Suprapubic skin (tissue), 4 donors: Measurements from ENCODE around the gene PITPNM2. TPM values are rescaled to one million over a fixed set of nuclear protein-coding genes. Genes with fewer than 3 reads are reported as not detected.

Source experiments
- DNase-seq, 2 donors: peaks; one replicate each; pipeline ENCODE4 v3.0.0-alpha.2; 2019; ENCODE audit warnings: low spot score in 2 of 2
- H3K27ac ChIP-seq: fragments of 200-600 bp; sonication (generic); one replicate; pipeline ENCODE4 v1.5.1; 2019
- H3K27me3 ChIP-seq: fragments of 200-600 bp; sonication (generic); one replicate; pipeline ENCODE4 v1.5.1; 2019
- H3K36me3 ChIP-seq: fragments of 200-600 bp; sonication (generic); one replicate; pipeline ENCODE4 v1.5.1; 2019
- H3K4me1 ChIP-seq: fragments of 200-600 bp; sonication (generic); one replicate; pipeline ENCODE4 v1.5.1; 2019
- H3K4me3 ChIP-seq: fragments of 200-600 bp; sonication (generic); one replicate; pipeline ENCODE4 v1.5.1; 2019; ENCODE audit warnings: mild to moderate bottlenecking
- H3K9me3 ChIP-seq: fragments of 200-600 bp; sonication (generic); one replicate; pipeline ENCODE4 v1.5.1; 2019
- EP300 ChIP-seq: sonication (generic); formaldehyde crosslinking; IDR thresholded peaks from one replicate; pipeline ENCODE4 v1.6.1; 2017; ENCODE audit warnings: antibody characterized with exemption
- POLR2A ChIP-seq, 2 donors: fragments of 450-650 bp; IDR thresholded peaks; one replicate each; pipeline ENCODE4 v1.6.1; 2017; ENCODE audit warnings: antibody characterized with exemption in 2 of 2, mild to moderate bottlenecking in 2 of 2, moderate library complexity in 2 of 2
- POLR2AphosphoS5 ChIP-seq, 3 donors: sonication (generic); formaldehyde crosslinking; IDR thresholded peaks; one replicate each; pipeline ENCODE4 v1.6.1; 2017; ENCODE audit warnings: antibody characterized with exemption in 3 of 3
- WGBS: methylation state at CpG from one replicate; pipeline ENCODE4 v1.1.5; 2018; 5-methylcytosine and 5-hydroxymethylcytosine counted together
- total RNA-seq, 4 donors: library from RNA; depleted of rRNA; stranded (reverse); fragments of >200 nt; gene quantifications; one replicate each; pipeline ENCODE4 v1.1.0, GENCODE V29; 2016
- TF ChIP-seq, protein P1 (sequence below), 2 donors: fragments of 200-600 bp in 1 of 2; fragments of 450-650 bp in 1 of 2; sonication (generic) in 1 of 2; IDR thresholded peaks; one replicate each; pipeline ENCODE4 v1.5.1; 2016 to 2019; ENCODE audit warnings: antibody characterized with exemption in 2 of 2, mild to moderate bottlenecking in 1 of 2, moderate library complexity in 1 of 2

PITPNM2 gene
- total RNA-seq, 4 donors from 2014 or later, result 5.9 to 11.8 (median 6.9) TPM

- Histone ChIP-seq H3K36me3 (no peaks in the 10 kb centered on the region), H3K27me3 (no peaks in the 10 kb centered on the region), H3K27ac (no peak overlapping the region), H3K4me1 (peaks cover 27% of the 10 kb centered on the region), H3K4me3 (no peak overlapping the region), H3K9me3 (no peaks in the 10 kb centered on the region)
- WGBS, result 82% methylated on average over 5 of the region's 6 CpGs
- no peak for DNase-seq
- no peak for TF ChIP-seq EP300
- TF ChIP-seq POLR2A (IDR thresholded peaks at IDR 0.05), result no peak
- no peak for TF ChIP-seq POLR2AphosphoS5 (IDR thresholded peaks at IDR 0.05)
- TF ChIP-seq, protein P1, sequence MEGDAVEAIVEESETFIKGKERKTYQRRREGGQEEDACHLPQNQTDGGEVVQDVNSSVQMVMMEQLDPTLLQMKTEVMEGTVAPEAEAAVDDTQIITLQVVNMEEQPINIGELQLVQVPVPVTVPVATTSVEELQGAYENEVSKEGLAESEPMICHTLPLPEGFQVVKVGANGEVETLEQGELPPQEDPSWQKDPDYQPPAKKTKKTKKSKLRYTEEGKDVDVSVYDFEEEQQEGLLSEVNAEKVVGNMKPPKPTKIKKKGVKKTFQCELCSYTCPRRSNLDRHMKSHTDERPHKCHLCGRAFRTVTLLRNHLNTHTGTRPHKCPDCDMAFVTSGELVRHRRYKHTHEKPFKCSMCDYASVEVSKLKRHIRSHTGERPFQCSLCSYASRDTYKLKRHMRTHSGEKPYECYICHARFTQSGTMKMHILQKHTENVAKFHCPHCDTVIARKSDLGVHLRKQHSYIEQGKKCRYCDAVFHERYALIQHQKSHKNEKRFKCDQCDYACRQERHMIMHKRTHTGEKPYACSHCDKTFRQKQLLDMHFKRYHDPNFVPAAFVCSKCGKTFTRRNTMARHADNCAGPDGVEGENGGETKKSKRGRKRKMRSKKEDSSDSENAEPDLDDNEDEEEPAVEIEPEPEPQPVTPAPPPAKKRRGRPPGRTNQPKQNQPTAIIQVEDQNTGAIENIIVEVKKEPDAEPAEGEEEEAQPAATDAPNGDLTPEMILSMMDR (IDR thresholded peaks at IDR 0.05), result no peak
Observed at GRCh38 chr12:123134826-123135225, 16.1 kb downstream of the PITPNM2 start.

DNA sequence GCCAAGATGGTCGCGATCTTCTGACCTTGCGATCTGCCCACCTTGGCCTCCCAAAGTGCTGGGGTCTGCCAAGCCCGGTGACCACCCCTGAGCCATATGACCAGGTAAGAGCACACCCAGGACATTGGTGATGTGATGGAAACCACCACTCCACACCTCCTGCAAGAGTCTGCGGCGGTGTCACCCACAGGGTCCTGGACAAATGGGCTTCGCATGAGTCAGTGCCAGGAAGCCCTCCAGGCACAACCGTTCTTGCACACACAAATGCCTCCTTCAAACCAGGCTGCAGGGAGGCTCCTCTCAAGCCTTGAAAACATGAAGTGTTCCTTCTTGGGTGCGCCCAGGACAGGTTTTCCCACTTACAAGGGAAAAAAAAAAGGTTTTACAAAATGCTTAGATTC, 16.6 kb downstream of the PITPNM2 start:
- DNase-seq, result no peak
- Histone ChIP-seq H3K9me3 (no peaks in the 10 kb centered on the region), H3K27ac (no peak overlapping the region), H3K36me3 (no peaks in the 10 kb centered on the region), H3K4me1 (peaks cover 26% of the 10 kb centered on the region), H3K27me3 (no peaks in the 10 kb centered on the region), H3K4me3 (no peak overlapping the region)
- TF ChIP-seq, protein P1 (IDR thresholded peaks at IDR 0.05), result no peak
- no peak for TF ChIP-seq POLR2AphosphoS5 (IDR thresholded peaks at IDR 0.05)
- no peak for TF ChIP-seq POLR2A (IDR thresholded peaks at IDR 0.05)
- no peak for TF ChIP-seq EP300
- WGBS, result 63% methylated on average over 7 of the region's 9 CpGs

GRCh38 chr12:123133701-123134100, 17.2 kb downstream of the PITPNM2 start:
- WGBS, result 91% methylated on average over 9 of the region's 9 CpGs
- peaks cover 27% of the 10 kb centered on the region for H3K4me1 ChIP-seq
- DNase-seq, result no peak
- H3K4me3 ChIP-seq, result no peak overlapping the region
- TF ChIP-seq EP300, result no peak
- TF ChIP-seq POLR2A (IDR thresholded peaks at IDR 0.05), result no peak
- TF ChIP-seq, protein P1 (IDR thresholded peaks at IDR 0.05), result no peak
- H3K27me3 ChIP-seq, result no peaks in the 10 kb centered on the region
- no peak overlapping the region for H3K27ac ChIP-seq
- H3K9me3 ChIP-seq, result no peaks in the 10 kb centered on the region
- H3K36me3 ChIP-seq, result no peaks in the 10 kb centered on the region

- H3K9me3 ChIP-seq, result no peaks in the 10 kb centered on the region
- peaks cover 27% of the 10 kb centered on the region for H3K4me1 ChIP-seq
- 81% methylated on average over 3 of the region's 3 CpGs for WGBS
- H3K27ac ChIP-seq, result no peak overlapping the region
- TF ChIP-seq EP300, result no peak
- TF ChIP-seq, protein P1 (IDR thresholded peaks at IDR 0.05), result no peak
- no peak for TF ChIP-seq POLR2AphosphoS5 (IDR thresholded peaks at IDR 0.05)
- no peak for TF ChIP-seq POLR2A (IDR thresholded peaks at IDR 0.05)
- H3K36me3 ChIP-seq, result no peaks in the 10 kb centered on the region
- H3K4me3 ChIP-seq, result no peak overlapping the region
- no peaks in the 10 kb centered on the region for H3K27me3 ChIP-seq
- DNase-seq, result no peak
Observed at GRCh38 chr12:123132951-123133619, 17.8 kb downstream of the PITPNM2 start.

- 70% methylated on average over 10 of the region's 12 CpGs for whole genome bisulfite sequencing
- TF ChIP-seq POLR2A (IDR thresholded peaks at IDR 0.05), result peak in 1 of 2 donors; percentile 17
- TF ChIP-seq, protein P1 (IDR thresholded peaks at IDR 0.05), result no peak
- H3K4me1 ChIP-seq, result peaks cover 29% of the 10 kb centered on the region
Observed at GRCh38 chr12:123131879-123132402, 18.9 kb downstream of the PITPNM2 start.

More at GRCh38 chr12:123131879-123132402, 18.9 kb downstream of the PITPNM2 start:
- no peaks in the 10 kb centered on the region for H3K9me3 ChIP-seq
- peak overlapping the region; percentile 51 for H3K27ac ChIP-seq
- no peaks in the 10 kb centered on the region for H3K27me3 ChIP-seq
- no peak overlapping the region for H3K4me3 ChIP-seq
- DNase-seq, result no peak
- H3K36me3 ChIP-seq, result no peaks in the 10 kb centered on the region
